Gastrocnemius medialis (tissue), 4 donors: Measurements from ENCODE around the gene GALNT15. TPM values are rescaled to one million over a fixed set of nuclear protein-coding genes. Genes with fewer than 3 reads are reported as not detected.

Experiments
- ATAC-seq, 2 donors: fragments of 150-250 bp; one replicate each; pipeline ENCODE4 v1.9.1; 2016
- DNase-seq, 2 donors: peaks; one replicate each; pipeline ENCODE4 v3.0.0-alpha.2; 2019
- H3K27ac ChIP-seq, 4 donors: fragments of 200-600 bp; sonication (generic); 1 replicate in 1 of 4; 2 replicates in 3 of 4; pipeline ENCODE4 v1.5.1; 2016 to 2018; ENCODE audit warnings: mild to moderate bottlenecking in 2 of 4, moderate library complexity in 1 of 4
- H3K27me3 ChIP-seq, 3 donors: fragments of 200-600 bp; sonication (generic) in 2 of 3; 1 replicate in 1 of 3; 2 replicates in 2 of 3; pipeline versions ENCODE4 v1.5.1 to v1.6.0; 2016 to 2019; ENCODE audit warnings: mild to moderate bottlenecking in 1 of 3, moderate library complexity in 1 of 3
- H3K36me3 ChIP-seq, 2 donors: fragments of 200-600 bp; sonication (generic) in 1 of 2; one replicate each; pipeline ENCODE4 v1.5.1; 2017 to 2018
- H3K4me1 ChIP-seq, 2 donors: fragments of 200-600 bp; sonication (generic) in 1 of 2; one replicate each; pipeline ENCODE4 v1.5.1; 2016 to 2017; ENCODE audit warnings: mild to moderate bottlenecking in 2 of 2
- H3K4me3 ChIP-seq, 4 donors: fragments of 200-600 bp; sonication (generic) in 3 of 4; 1 replicate in 1 of 4; 2 replicates in 3 of 4; pipeline ENCODE4 v1.5.1; 2016 to 2019; ENCODE audit warnings: mild to moderate bottlenecking in 2 of 4
- H3K9me3 ChIP-seq, 3 donors: fragments of 200-600 bp; sonication (generic) in 2 of 3; 1 replicate in 1 of 3; 2 replicates in 2 of 3; pipeline ENCODE4 v1.5.1; 2016 to 2019
- POLR2A ChIP-seq, 2 donors: fragments of 450-650 bp; IDR thresholded peaks; one replicate each; pipeline ENCODE4 v1.6.1; 2017; ENCODE audit warnings: antibody characterized with exemption in 2 of 2, mild to moderate bottlenecking in 2 of 2, moderate library complexity in 2 of 2
- in situ Hi-C, 4 donors: fragments of 200-750 bp; cut with MboI; loops; one replicate each; pipeline versions ENCODE4 v1.15.0 to v1.8.0; 2017; ENCODE audit warnings: low sequenced_read_pairs in 4 of 4
- intact Hi-C: fragments of 100-400 bp; cut with DNase I; formaldehyde crosslinking; loops from one replicate; pipeline ENCODE4 v1.15.1; 2023; ENCODE audit warnings: low total_unique reads
- total RNA-seq, 4 donors: library from RNA; depleted of rRNA; stranded (reverse); fragments of >200 nt; gene quantifications; one replicate each; pipeline versions ENCODE4 v1.1.0 to v1.2.3, GENCODE V29; 2016
- TF ChIP-seq, protein P1 (sequence below), 5 experiments: fragments of 450-650 bp in 3 of 5; fragments of 200-600 bp in 2 of 5; sonication (generic) in 2 of 5; IDR thresholded peaks in 4 of 5; conservative IDR thresholded peaks in 1 of 5; 1 replicate in 4 of 5; 2 replicates in 1 of 5; pipeline ENCODE4 v1.5.1; 2016 to 2019; ENCODE audit warnings: antibody characterized with exemption in 5 of 5, mild to moderate bottlenecking in 3 of 5, moderate library complexity in 3 of 5

The GALNT15 gene
- total RNA-seq, 4 donors from 2014 or later = 57.6 to 94.0 (median 79.6) TPM

DNA sequence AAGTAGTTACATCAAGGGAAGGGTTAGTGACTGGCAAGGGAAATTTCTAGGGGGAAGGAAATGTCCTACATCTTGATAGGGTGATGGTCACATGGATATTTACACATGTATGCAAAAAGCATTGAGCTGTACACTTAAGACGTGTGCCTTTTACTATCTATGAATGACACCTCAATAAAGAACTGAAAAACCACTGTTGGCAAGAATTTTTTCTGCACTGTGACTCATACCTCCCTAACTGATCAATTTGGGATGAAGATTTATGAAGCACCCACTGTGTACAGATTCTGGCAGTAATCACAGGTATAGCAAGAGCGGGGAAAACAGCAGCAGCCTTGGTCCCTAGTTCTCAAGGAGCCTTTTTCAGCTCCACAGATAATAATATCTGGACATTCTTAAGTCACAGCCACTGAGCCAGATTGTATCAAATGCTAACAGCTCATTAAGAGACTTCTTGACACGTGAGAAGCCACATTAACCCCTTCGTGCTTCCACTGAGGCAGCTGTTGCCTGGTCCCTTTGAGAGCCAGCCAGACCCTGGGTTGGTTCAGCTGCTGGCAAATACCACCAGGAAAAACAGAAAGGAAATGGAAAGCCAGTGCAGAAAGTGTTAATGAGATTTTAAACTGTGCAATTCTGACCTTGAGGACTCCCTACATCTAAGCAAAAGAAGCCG, 32.0 kb upstream of the GALNT15 start:
- Histone ChIP-seq H3K27ac (peak overlapping the region; percentile 62 to 86 (median 80)), H3K4me1 (peaks cover 23 to 26% of the 10 kb centered on the region in 2 donors), H3K36me3 (no peaks in the 10 kb centered on the region), H3K27me3 (no peaks in the 10 kb centered on the region), H3K4me3 (no peak overlapping the region), H3K9me3 (no peaks in the 10 kb centered on the region)
- intact Hi-C loops = no loop called here
- DNase-seq = no peak
- TF ChIP-seq, protein P1, sequence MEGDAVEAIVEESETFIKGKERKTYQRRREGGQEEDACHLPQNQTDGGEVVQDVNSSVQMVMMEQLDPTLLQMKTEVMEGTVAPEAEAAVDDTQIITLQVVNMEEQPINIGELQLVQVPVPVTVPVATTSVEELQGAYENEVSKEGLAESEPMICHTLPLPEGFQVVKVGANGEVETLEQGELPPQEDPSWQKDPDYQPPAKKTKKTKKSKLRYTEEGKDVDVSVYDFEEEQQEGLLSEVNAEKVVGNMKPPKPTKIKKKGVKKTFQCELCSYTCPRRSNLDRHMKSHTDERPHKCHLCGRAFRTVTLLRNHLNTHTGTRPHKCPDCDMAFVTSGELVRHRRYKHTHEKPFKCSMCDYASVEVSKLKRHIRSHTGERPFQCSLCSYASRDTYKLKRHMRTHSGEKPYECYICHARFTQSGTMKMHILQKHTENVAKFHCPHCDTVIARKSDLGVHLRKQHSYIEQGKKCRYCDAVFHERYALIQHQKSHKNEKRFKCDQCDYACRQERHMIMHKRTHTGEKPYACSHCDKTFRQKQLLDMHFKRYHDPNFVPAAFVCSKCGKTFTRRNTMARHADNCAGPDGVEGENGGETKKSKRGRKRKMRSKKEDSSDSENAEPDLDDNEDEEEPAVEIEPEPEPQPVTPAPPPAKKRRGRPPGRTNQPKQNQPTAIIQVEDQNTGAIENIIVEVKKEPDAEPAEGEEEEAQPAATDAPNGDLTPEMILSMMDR (IDR thresholded peaks at IDR 0.05 in 4 of 5, conservative IDR thresholded peaks at IDR 0.05 in 1 of 5) = no peak
- no peak for TF ChIP-seq POLR2A (IDR thresholded peaks at IDR 0.05)
- in situ Hi-C loops = no loop called here
- ATAC-seq = no peak

DNA sequence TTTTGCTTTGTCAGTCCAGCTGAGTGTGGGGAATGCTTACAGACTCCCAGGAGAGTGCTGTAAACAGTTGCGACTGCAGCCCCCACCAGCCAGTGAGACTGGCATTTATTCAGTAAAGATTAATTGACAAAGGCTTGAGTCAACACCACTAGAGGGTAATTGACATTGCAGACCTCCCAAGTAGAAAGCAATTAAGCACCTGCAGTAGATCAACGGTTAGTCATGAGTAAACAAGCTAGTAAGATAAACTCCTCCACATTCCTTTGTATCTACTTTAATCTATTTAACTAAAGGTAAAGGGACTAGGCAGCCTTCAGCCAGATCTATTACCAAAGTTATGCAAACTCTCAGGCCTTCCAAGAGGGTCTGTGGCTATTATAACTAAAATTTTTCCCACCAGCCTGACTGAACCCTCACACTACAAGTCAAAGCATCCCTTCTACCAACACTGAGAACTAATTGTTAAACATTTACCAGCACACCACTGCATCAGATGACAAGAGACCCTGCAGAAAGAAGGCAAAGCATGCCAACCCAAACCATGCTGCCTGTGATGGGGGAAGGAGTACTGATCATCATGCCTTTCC, 30.5 kb upstream of the GALNT15 start:
- DNase-seq = no peak
- Histone ChIP-seq H3K4me3 (no peak overlapping the region), H3K9me3 (no peaks in the 10 kb centered on the region), H3K36me3 (no peaks in the 10 kb centered on the region), H3K27me3 (no peaks in the 10 kb centered on the region), H3K4me1 (peaks cover 36 to 39% of the 10 kb centered on the region in 2 donors), H3K27ac (no peak overlapping the region)
- ATAC-seq = no peak
- TF ChIP-seq, protein P1 (IDR thresholded peaks at IDR 0.05 in 4 of 5, conservative IDR thresholded peaks at IDR 0.05 in 1 of 5) = no peak
- TF ChIP-seq POLR2A (IDR thresholded peaks at IDR 0.05) = no peak
- intact Hi-C loops (no loop called here), in situ Hi-C loops (no loop called here)

DNA sequence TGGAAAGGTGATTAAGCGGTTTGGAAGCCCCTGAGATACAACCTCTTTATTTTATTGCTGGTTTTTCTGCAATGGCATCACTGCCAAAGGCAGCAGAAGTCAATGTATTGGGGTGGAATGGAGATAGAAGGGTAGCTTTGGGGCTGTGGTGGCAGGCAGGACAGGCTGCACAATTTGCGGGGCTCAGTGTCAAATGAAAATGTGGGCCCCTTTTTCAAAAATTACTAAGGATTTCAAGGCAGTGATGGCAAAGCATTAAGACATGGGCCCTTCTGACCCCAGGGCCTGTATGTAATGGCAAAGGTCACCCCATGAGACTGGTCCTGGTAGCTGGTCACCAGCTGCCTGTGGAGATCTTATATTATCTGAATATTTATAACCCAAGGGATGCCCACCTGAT, 29.3 kb upstream of the GALNT15 start:
- no peaks in the 10 kb centered on the region for H3K9me3 ChIP-seq
- H3K36me3 ChIP-seq = no peaks in the 10 kb centered on the region
- TF ChIP-seq, protein P1 (IDR thresholded peaks at IDR 0.05 in 4 of 5, conservative IDR thresholded peaks at IDR 0.05 in 1 of 5) = no peak
- TF ChIP-seq POLR2A (IDR thresholded peaks at IDR 0.05) = no peak
- no peak for ATAC-seq
- in situ Hi-C loops (no loop called here), intact Hi-C loops (no loop called here)
- H3K4me3 ChIP-seq = no peak overlapping the region
- H3K27ac ChIP-seq = peak overlapping the region in 1 of 4 donors; percentile 23
- no peaks in the 10 kb centered on the region for H3K27me3 ChIP-seq
- peaks cover 38 to 42% of the 10 kb centered on the region in 2 donors for H3K4me1 ChIP-seq
- DNase-seq = no peak

DNA sequence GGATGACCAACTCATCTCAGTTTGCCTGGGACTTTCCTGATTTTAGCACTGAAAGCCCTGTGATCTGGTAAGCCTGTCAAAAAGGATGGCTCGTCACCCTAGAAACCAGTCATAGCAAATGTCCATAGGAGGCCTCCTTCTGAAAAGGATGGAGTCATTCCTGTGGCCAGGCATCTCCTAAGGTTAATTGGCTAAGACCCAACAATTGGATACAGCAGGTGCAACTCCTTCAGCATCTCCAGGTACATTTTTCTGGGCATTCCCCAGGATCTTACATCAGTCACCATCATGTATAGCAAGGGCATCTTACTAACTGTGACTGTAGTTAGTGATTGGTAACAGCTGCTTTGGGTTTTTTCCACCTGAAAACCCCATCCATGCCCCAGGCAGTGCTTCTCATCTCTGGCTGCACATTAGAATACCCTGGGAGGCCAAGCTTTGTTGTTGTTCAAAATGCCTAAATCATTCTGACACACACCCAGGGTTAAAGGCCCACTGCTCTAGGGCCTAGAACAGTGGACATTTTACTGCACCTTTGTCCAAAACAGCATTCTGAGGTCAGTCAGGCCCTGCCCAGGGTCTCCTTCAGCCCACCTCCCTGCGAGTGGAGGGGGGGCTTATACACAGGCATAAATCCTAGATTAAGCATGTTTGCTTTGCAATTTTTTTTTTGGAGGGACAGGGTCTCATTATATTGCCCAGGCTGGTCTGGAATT, 28.3 kb upstream of the GALNT15 start:
- peaks cover 46 to 47% of the 10 kb centered on the region in 2 donors for H3K4me1 ChIP-seq
- DNase-seq (no peak), ATAC-seq (no peak)
- intact Hi-C loops (no loop called here), in situ Hi-C loops (no loop called here)
- H3K27ac ChIP-seq = no peak overlapping the region
- H3K9me3 ChIP-seq = no peaks in the 10 kb centered on the region
- H3K4me3 ChIP-seq = no peak overlapping the region
- H3K27me3 ChIP-seq = no peaks in the 10 kb centered on the region
- H3K36me3 ChIP-seq = no peaks in the 10 kb centered on the region
- TF ChIP-seq, protein P1 (IDR thresholded peaks at IDR 0.05 in 4 of 5, conservative IDR thresholded peaks at IDR 0.05 in 1 of 5) = no peak
- no peak for TF ChIP-seq POLR2A (IDR thresholded peaks at IDR 0.05)
